GM20000 (cell line): ENCODE measurements around the gene RICTOR.

Experiments used
- DNase-seq: peaks from one replicate; pipeline ENCODE4 v3.0.0; 2012; ENCODE audit warnings: low spot score
- CTCF ChIP-seq: IDR thresholded peaks from 2 replicates; pipeline ENCODE4 v1.5.1; 2012; ENCODE audit warnings: mild to moderate bottlenecking, control low read depth; ENCODE audit errors: extremely low read depth, missing control alignments

RICTOR gene

DNA sequence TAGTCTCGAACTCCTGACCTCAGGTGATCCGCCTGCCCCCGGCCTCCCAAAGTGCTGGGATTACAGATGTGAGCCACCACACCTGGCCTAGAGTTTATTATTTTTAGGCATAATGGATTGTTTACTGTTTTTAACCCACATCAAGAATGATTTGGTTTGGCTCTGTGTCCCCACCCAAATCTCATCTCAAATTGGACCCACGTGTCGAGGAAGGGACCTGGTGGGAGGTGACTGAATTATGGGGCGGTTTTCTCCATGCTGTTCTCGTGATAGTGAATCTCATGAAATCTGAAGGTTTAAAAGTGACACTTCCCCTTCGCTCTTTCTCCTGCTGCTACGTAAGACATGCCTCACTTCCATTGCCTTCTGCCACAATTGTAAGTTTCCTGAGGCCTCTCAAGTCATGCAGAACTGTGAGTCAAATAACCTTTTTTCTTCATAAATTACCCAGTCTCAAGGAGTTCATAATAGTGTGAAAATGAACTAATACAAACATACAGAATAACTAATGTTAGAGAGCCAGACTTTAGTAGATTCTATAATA is 88.2 kb downstream of the RICTOR start:
- no peak for TF ChIP-seq CTCF
- no peak for DNase-seq

DNA sequence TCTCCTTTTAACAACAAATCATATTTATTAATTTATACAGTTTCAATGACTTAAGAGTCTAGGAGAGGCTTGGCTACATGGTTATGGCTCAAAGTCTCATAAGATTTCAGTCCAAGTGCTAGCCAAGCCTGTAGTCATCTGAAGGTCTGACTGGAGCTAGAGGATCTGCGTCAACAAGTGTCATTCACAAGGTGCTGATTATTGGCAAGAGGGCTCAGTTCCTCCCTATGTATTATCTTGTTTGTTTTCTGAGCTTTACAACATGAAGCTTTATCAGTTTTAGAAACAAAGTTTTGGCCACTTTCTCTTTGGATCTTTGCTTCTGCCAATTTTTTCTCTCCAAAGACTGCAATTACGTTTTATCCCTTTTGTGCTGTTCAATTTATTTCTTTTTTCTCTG is 94.7 kb downstream of the RICTOR start:
- no peak for DNase-seq
- no peak for TF ChIP-seq CTCF

DNA sequence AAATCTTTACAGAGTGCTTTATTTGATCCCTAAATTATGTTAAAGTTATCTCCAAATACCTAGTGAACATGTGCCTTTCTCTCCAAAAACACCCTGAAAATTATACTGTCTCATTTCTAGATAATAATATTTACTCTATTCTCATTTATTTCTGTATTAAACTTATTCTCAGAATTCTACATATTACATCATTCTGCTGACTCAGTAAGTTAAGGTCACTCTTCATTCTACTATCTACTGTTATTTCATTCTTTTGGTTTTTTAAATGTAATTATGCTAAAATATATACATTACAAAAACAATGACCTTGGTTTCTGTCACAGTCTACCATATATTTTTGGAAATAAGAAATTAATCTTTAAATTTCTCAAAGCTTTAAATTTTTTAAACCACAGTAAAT is 96.2 kb downstream of the RICTOR start:
- no peak for TF ChIP-seq CTCF
- DNase-seq = no peak

GRCh38 chr5:38968665-38969064 is 105.5 kb downstream of the RICTOR start:
- no peak for DNase-seq
- no peak for TF ChIP-seq CTCF

GRCh38 chr5:38961691-38962090 is 112.5 kb downstream of the RICTOR start:
- TF ChIP-seq CTCF = no peak
- no peak for DNase-seq

- no peak for DNase-seq
- TF ChIP-seq CTCF = no peak
These were observed 120.7 kb downstream of the RICTOR start for GRCh38 chr5:38953426-38954012.

GRCh38 chr5:38948501-38948900 is 125.7 kb downstream of the RICTOR start:
- no peak for TF ChIP-seq CTCF
- no peak for DNase-seq
